ENCODE data around the gene MYLK.

DNA sequence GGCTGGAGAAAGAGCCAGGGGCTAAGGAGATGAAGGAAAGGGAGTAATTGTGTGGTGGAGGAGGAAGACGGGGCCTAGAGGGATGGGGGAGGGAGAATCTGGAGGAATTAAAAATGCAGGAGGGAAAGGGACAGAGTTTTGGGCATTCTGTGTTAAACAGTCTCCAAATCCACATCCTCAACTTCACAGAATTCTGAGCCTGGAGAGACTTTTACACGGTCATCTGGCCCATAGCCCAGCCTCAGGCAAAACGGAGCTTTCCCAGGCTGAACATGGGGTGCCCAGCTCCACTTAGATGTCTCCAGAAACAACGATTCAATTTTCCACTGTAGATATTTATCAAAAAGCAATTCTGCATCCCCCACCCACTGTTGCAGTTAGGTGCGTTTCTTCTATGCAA, 161.7 kb downstream of the MYLK start:
- TF ChIP-seq CTCF (IDR thresholded peaks at IDR 0.05; ENCODE audit: insufficient read depth, low read length) (no peak), POLR2AphosphoS5 (IDR thresholded peaks at IDR 0.05; ENCODE audit: low read depth) (no peak)

Measured in HL-60 (cell line).